Muscle of back (tissue), 13 donors: ENCODE results near the gene CRTAC1. TPM values are rescaled to one million over a fixed set of nuclear protein-coding genes. Genes with fewer than 3 reads are reported as not detected.

Experiments
- DNase-seq, 3 donors: peaks; one replicate each; pipeline versions ENCODE4 v3.0.0 to v3.0.0-alpha.2; 2013
- long read RNA-seq, 9 donors: transcript quantifications; one replicate each; lab custom pipeline, GENCODE V29; 2026
- polyA plus RNA-seq, 10 donors: library from polyadenylated mRNA; unstranded; fragments of 120-200 nt; gene quantifications; one replicate each; pipeline ENCODE4 v1.2.1, GENCODE V29; 2013; ENCODE audit not compliant: insufficient read length in 10 of 10

CRTAC1 gene, protein sequence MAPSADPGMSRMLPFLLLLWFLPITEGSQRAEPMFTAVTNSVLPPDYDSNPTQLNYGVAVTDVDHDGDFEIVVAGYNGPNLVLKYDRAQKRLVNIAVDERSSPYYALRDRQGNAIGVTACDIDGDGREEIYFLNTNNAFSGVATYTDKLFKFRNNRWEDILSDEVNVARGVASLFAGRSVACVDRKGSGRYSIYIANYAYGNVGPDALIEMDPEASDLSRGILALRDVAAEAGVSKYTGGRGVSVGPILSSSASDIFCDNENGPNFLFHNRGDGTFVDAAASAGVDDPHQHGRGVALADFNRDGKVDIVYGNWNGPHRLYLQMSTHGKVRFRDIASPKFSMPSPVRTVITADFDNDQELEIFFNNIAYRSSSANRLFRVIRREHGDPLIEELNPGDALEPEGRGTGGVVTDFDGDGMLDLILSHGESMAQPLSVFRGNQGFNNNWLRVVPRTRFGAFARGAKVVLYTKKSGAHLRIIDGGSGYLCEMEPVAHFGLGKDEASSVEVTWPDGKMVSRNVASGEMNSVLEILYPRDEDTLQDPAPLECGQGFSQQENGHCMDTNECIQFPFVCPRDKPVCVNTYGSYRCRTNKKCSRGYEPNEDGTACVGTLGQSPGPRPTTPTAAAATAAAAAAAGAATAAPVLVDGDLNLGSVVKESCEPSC
- polyA plus RNA-seq, result 1 to 10 TPM in 3 of 10 donors, under 1 TPM in 7; 0.37 to 1.3 (median 0.80) TPM
- long read RNA-seq, donor 1, result 0 reads
- long read RNA-seq, donor 2, result 0 reads
- long read RNA-seq, donor 3, result 0 reads
- long read RNA-seq, donor 4, result 0 reads
- long read RNA-seq, donor 5, result 0 reads
- long read RNA-seq, donor 6, result 0 reads
- long read RNA-seq, donor 7, result 0 reads
- long read RNA-seq, donor 8, result 0 reads
- long read RNA-seq, donor 9, result 0 reads

GRCh38 chr10:98030093-98030821 is at the start of gene CRTAC1:
TSS of gene CRTAC1 (minus strand) at chr10:98030621. CDS start at chr10:98030472, 149 bp downstream.
- DNase-seq, result peak; percentile 39 to 80 (median 62)

- no peak for DNase-seq
These were observed 48.4 kb upstream of the CRTAC1 start for GRCh38 chr10:98078774-98079173.

- DNase-seq, result no peak
These were observed 46.8 kb upstream of the CRTAC1 start for GRCh38 chr10:98077223-98077622.

DNA sequence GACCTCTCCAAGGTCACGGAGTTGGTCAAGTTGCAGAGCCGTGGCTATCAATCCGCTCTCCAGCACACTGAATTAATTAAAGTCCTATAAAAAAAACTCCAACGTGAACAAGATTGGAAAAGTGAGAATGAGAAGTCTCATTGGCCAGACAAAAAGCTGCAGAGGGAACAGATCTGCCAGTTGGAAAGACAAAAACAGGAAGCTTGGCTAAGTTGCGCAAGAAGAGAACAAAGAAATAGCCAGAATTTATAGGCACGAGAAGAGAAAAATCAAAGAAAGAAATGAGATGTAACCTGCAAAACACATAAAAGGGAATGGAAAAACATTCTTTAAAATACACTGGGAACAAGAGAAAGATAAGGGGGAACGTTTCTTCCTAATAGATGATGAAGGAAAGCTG is 45.7 kb upstream of the CRTAC1 start:
- no peak for DNase-seq

GRCh38 chr10:98074315-98074911 is 44.0 kb upstream of the CRTAC1 start:
- DNase-seq, result peak; percentile 2 to 30 (median 13)

- no peak for DNase-seq
These were observed 36.7 kb upstream of the CRTAC1 start for GRCh38 chr10:98067165-98067564.

DNA sequence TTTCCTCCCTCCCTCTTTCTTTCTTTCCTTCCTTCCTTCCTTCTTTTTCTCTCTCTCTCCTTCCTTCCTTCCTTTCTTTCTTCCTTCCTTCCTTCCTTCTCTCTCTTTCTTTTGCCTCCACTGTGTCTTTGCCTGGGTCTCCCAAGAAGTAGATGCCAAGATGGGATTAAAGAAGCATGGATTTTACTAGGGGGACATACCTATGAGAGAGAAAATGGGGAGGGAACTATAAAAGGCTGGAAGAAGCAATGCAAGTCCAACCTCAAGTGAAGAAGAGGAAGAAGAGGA is 33.3 kb upstream of the CRTAC1 start:
- DNase-seq, result no peak

GRCh38 chr10:98062424-98062823 is 32.0 kb upstream of the CRTAC1 start:
- DNase-seq, result no peak

- no peak for DNase-seq
These were observed 29.7 kb upstream of the CRTAC1 start for GRCh38 chr10:98060079-98060478.

DNA sequence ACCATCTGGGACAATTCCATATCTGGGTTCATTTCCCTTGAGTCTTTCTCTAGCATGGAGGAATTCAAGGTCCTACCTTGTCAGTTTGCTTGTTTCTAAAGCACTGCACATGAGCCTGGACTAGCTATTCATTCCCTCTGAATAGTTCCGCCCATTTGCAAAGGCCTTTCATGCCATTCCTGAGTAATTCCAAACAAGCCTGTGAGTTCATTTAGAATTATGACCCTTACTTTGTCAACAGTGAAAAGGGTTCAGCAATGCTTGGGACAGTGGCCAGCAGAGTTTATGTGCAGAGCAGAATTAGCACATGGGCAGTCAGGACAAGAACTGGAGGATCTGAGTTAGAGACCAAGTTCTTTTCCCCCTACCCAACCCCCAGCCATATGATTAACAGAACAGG is 27.9 kb upstream of the CRTAC1 start:
- no peak for DNase-seq

DNA sequence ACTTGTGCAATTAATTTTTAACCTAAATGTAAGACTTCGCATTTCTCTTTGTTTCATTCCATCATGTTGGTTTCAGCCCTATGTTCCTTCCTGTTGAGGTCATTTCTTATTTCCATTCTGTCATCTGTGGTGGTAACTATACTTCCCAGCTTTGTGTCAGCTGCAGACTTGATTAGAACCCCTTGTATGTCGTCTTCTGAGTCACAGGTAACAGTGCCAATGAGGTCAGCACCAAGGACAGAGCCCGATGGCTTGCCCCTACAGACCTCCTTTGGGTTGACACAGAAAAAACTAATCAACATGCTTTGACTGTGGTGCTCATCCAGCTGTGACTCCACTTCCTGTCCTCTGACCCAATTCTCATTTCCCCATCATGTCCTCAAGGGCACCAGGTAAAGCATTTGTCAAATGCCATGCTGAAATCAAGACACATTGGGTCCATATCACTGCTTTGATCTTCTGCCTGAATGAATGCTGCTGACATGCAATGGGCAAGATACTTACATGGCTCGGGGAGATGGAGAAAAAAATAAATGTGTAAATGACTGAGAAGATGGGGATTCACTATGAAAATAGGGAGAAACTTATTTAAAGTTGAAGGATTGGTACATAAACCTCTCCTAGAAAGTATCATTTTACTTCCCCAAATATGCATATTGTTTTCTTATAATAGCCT is 25.6 kb upstream of the CRTAC1 start:
- peak; percentile 2 to 36 (median 29) for DNase-seq

DNA sequence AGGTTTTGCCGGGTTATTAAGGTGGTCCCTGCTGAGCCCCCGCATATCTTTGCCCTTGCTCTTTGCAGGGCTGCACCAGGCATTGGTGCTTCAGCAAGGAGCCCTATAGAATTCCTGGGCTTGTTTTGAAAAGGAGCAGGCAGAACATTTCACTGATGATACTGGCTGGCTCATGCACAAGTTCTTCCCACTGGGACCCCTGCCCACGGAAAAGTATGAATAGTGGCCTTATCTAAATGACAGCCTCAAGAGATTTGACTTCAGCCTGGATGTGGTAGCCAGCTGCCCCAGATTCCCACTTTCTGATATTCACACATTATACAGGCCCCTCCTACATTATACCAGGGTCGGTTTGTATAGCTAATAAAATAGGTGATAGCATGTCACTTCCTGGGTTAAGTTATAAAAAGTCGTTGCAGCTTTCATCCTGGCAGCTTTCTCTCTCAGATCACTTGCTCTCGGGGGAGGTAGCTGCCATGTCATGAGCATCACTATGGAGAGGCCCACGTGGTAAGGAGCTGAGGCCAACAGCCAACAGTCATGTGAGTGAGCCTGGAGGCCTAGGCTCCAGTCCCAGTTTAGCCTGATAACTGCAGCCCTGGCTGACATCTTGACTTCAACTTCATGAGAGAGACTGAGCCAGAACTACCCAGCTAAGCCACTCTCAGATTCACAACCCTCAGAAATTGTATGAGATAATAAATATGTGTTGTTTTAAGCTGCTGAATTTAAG is 16.8 kb upstream of the CRTAC1 start:
- no peak for DNase-seq

DNA sequence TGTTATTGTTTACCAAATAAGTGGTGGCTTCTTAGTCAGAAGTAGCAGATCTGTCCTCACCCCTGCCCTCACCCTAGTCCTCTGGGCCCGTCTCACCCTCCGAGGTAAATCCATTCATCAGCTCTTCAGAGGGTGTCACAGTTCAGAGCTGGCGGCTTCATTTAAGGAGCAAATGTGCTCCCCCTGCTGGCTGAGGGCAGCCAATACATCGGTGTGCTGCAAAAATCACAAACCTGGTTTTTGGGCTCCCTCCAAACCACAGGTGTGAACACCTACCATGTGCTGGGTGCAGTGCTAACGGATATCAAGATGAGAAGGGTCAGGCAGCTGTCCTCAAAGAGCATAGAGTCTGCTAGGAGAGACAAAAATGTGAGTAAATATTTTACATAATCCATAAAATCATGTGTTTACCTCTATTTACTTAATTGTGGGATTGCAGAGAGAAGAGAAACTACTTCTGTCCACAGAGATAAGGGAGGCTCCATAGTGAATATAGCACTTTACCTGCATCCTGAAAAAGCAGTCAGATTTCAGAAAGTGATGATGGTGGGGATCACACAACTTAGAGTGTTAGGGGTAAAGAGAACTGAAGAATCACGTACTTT is 15.5 kb upstream of the CRTAC1 start:
- DNase-seq, result peak in 2 of 3 donors; percentile 45 to 63

DNA sequence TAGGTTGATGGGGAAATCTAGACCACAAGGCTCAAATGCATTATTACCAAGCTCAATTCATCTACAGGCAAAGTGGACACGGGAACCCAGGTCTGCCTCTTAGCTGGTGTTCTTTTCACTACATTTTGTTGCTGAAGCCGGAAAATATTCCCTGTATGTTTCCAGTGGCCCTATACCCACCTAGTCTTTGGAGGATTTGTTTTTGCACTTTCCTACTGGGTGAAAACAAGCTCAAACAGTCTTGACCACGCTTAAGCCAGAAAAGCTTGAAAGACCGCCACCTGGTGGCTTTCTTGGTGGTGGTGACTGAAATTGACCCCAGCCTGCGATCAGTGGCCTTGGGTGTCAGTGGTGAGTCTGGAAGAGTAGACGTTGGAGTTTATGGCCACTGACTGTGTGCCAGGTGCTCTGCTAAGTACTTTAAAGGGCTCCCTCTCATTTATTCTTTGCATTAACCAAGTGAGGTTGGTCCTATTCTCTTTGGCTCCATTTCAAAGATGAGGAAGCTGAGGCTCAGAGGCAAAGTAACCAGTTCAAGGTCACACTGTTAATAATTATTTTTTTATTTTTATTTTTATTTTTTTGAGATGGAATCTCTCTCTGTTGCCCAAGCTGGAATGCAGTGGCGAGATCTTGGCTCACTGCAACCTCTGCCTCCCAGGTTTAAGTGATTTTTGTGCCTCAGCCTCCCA is 11.1 kb upstream of the CRTAC1 start:
- peak in 2 of 3 donors; percentile 45 to 56 for DNase-seq

DNA sequence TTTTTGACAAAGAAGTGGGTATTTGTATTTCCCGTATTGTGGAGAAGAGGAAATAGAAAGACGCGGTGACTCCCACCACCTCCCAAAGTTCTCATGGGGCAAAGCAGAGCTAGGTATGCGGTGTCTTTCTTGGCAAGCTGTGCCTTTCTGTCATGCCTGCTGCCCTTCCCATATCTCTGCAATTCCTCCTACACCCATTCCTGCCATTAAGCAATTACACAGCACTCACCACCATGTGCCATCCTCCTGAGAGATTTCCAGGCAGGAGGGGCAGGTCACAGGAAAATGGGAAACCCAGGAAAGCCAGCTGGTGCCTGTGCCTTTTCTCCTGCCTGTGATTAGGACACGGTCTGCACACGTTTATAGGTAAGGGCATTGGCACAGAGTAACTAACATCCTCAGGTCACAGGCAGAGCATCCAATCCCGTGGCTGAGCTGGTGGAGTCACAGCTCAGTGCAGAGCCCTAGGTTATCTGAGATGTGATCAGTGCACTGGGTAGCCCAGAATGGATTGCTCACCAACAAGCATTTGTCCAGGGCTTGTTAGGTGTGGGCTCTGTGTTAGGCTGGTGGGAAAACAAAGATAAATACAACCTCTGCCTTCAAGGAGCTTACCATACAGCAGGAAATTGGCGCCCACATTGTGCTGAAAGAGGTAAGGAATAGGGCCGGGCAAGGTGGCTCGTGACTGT is 9.4 kb upstream of the CRTAC1 start:
- DNase-seq, result no peak

DNA sequence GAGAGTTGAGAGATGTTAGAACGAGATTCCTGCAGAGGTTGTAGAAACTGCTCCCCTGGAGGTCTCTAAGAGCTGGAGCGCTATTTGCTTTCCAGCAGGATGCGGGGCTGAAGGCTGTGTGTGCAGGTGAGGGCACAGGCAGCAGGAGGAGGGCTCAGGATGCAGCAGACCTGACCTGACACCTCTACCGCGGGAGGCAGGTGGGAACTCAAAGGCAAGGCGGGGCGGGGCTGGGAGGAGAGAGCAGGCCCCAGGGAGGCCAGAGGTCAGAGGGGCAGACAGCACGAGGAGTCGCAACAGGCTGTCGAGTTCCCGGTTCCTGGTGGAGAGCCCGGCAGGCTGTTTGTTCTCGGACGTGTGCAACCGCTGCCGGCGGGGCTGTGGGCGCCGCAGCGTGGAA is 7.9 kb upstream of the CRTAC1 start:
- no peak for DNase-seq

DNA sequence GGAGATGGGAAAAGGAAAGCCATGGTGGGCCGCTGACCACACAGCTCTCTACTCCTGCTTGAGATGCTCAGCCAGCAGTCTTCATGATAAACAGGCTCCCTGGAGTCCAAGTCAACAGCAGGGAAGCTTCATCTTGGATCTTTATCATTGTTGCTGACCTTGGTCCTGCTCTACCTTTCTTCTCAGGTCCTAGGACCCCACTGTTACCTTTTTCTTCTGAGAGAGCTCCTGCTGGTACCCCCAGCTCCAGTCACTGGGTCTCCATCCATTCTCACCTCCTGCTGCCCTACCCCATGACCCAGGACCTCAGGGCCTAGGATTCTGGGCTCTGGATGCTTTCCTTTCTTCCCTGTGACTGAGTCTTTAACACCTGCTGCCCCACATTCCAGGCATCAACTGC is 5.2 kb upstream of the CRTAC1 start:
- no peak for DNase-seq

DNA sequence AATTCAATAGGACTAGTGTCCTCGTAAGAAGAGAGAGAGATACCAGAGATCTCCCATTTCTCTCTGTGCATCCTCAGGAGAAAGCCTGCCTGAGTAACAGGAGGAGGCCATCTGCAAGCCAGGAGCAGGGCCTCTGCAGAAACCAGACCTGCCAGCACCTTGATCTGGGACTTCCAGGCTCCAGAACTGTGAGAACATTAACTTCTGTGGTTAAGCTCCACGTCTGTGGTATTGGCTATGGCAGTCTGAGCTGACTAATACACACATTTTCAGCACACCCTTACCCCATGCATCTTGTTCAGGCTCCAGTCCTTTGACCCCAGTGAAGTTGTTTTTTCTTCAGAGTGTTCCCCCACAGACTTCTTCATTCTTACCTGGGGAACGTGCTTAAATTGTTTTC is 3.1 kb upstream of the CRTAC1 start:
- no peak for DNase-seq

GRCh38 chr10:98031440-98031839 is 1.0 kb upstream of the CRTAC1 start:
- no peak for DNase-seq
